Spleen (tissue), 7 donors: ENCODE data around the gene APOL3.

Experiments used
- POLR2AphosphoS5 ChIP-seq, 3 donors: sonication (generic); formaldehyde crosslinking; IDR thresholded peaks; one replicate each; pipeline ENCODE4 v1.5.1; 2017; ENCODE audit warnings: antibody characterized with exemption in 3 of 3
- TF ChIP-seq, protein P1 (sequence below), 11 experiments: fragments of 200-600 bp in 7 of 11; fragments of 450-650 bp in 4 of 11; sonication (generic) in 4 of 11; IDR thresholded peaks in 8 of 11; conservative IDR thresholded peaks in 3 of 11; 1 replicate in 7 of 11; 2 replicates in 4 of 11; pipeline versions ENCODE4 v1.4.0 to v1.8.0; 2016 to 2021; ENCODE audit warnings: antibody characterized with exemption in 11 of 11, inconsistent platforms in 4 of 11, mild to moderate bottlenecking in 1 of 11
- donor health status: DM: no; HTN: no; CAD: no; lungs with moderate emphysema.
- donor health status: DM: no; HTN: no; CAD: no.
- donor health status: DM: no; HTN: no; CAD: no.

DNA sequence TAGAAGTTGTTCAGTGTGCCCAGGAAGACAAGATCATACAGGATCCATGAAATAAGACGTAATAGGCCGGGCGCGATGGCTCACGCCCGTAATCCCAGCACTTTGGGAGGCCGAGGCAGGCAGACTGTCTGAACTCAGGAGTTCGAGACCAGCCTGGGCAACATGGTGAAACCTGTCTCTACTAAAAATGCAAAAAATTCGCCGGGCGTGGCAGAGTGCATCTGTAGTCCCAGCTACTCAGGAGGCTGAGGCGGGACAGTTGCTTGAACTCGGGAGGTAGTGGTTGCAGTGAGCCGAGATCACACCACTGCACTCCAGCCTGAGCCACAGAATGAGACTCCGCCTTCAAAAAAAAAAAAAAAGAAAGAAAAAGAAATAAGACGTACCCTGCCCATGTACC is 56.7 kb downstream of the APOL3 start:
- TF ChIP-seq, protein P1, sequence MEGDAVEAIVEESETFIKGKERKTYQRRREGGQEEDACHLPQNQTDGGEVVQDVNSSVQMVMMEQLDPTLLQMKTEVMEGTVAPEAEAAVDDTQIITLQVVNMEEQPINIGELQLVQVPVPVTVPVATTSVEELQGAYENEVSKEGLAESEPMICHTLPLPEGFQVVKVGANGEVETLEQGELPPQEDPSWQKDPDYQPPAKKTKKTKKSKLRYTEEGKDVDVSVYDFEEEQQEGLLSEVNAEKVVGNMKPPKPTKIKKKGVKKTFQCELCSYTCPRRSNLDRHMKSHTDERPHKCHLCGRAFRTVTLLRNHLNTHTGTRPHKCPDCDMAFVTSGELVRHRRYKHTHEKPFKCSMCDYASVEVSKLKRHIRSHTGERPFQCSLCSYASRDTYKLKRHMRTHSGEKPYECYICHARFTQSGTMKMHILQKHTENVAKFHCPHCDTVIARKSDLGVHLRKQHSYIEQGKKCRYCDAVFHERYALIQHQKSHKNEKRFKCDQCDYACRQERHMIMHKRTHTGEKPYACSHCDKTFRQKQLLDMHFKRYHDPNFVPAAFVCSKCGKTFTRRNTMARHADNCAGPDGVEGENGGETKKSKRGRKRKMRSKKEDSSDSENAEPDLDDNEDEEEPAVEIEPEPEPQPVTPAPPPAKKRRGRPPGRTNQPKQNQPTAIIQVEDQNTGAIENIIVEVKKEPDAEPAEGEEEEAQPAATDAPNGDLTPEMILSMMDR (IDR thresholded peaks at IDR 0.05 in 8 of 11, conservative IDR thresholded peaks at IDR 0.05 in 3 of 11): no peak
- no peak for TF ChIP-seq POLR2AphosphoS5 (IDR thresholded peaks at IDR 0.05)
